Suppressor macrophage treated with lipopolysaccharide for 1 hour (primary cell): ENCODE measurements around the gene DAP.
"Not testable (repeated sequence)": the region's sequence is repeated elsewhere in the genome, so short reads cannot be mapped to it uniquely, and the experiment has no call there.

Source experiments
- DNase-seq, 3 donors: peaks; one replicate each; pipeline ENCODE4 v3.0.0-alpha.2; 2020 to 2022

DAP gene

GRCh38 chr5:10734037-10734709, 26.9 kb downstream of the DAP start:
- no peak for DNase-seq

- DNase-seq = no peak
Observed at GRCh38 chr5:10733426-10733825, 27.6 kb downstream of the DAP start.

GRCh38 chr5:10731913-10732312, 29.1 kb downstream of the DAP start:
- peak; percentile 52 to 71 (median 60) for DNase-seq

- DNase-seq = no peak
Observed at GRCh38 chr5:10730043-10730351, 31.0 kb downstream of the DAP start.

GRCh38 chr5:10729320-10730042, 31.6 kb downstream of the DAP start:
- DNase-seq = peak in 1 of 3 donors; percentile 26

- no peak for DNase-seq
Observed at GRCh38 chr5:10728679-10729078, 32.4 kb downstream of the DAP start.

GRCh38 chr5:10727861-10728260, 33.2 kb downstream of the DAP start:
- no peak for DNase-seq

GRCh38 chr5:10726913-10727517, 34.0 kb downstream of the DAP start:
- DNase-seq = peak; percentile 39 to 54 (median 41)

- DNase-seq = peak in 1 of 3 donors; percentile 26
Observed at GRCh38 chr5:10726179-10726912, 34.7 kb downstream of the DAP start.

- DNase-seq = no peak
Observed at GRCh38 chr5:10725636-10726035, 35.4 kb downstream of the DAP start.

- DNase-seq = peak in 2 of 3 donors; percentile 30 to 34
Observed at GRCh38 chr5:10724781-10725507, 36.1 kb downstream of the DAP start.

- no peak for DNase-seq
Observed at GRCh38 chr5:10723514-10723913, 37.5 kb downstream of the DAP start.

- DNase-seq = not testable (repeated sequence)
Observed at GRCh38 chr5:10720766-10721165, 40.3 kb downstream of the DAP start.

GRCh38 chr5:10719965-10720364, 41.1 kb downstream of the DAP start:
- DNase-seq = peak; percentile 54 to 76 (median 68)

GRCh38 chr5:10718617-10719016, 42.4 kb downstream of the DAP start:
- not testable (repeated sequence) for DNase-seq

- not testable (repeated sequence) for DNase-seq
Observed at GRCh38 chr5:10716825-10717224, 44.2 kb downstream of the DAP start.

- DNase-seq = no peak
Observed at GRCh38 chr5:10715605-10716290, 45.3 kb downstream of the DAP start.

GRCh38 chr5:10712574-10713366, 48.3 kb downstream of the DAP start:
- no peak for DNase-seq

- DNase-seq = no peak
Observed at GRCh38 chr5:10711562-10711961, 49.5 kb downstream of the DAP start.

GRCh38 chr5:10710513-10711128, 50.4 kb downstream of the DAP start:
- no peak for DNase-seq

- DNase-seq = no peak
Observed at GRCh38 chr5:10709933-10710332, 51.1 kb downstream of the DAP start.
